Brain microvascular endothelial cell (primary cell): ENCODE results near the gene BTBD9.

Experiments
- DNase-seq: peaks from one replicate; pipeline ENCODE4 v3.0.0-alpha.2; 2020
- H3K27ac ChIP-seq: fragments of 250-450 bp; sonication (Bioruptor Pico); 2 replicates; pipeline ENCODE4 v1.5.1; 2020; ENCODE audit warnings: mild to moderate bottlenecking, moderate library complexity
- H3K27me3 ChIP-seq: fragments of 250-450 bp; sonication (Bioruptor Pico); replicated peaks from 2 replicates; pipeline ENCODE4 v1.5.1; 2020; ENCODE audit warnings: mild to moderate bottlenecking
- H3K36me3 ChIP-seq: fragments of 250-450 bp; sonication (Bioruptor Pico); replicated peaks from 2 replicates; pipeline ENCODE4 v1.5.1; 2020; ENCODE audit warnings: mild to moderate bottlenecking
- H3K4me3 ChIP-seq: 2 replicates; pipeline ENCODE4 v1.5.1; 2011; ENCODE audit warnings: low read depth, mild to moderate bottlenecking, control low read depth, low read length, moderate library complexity
- in situ Hi-C: cut with HindIII; loops from 2 replicates; pipeline ENCODE4 v1.10.0; 2017; ENCODE audit warnings: low sequenced_read_pairs, low pct_ligation_motif_present
- TF ChIP-seq, protein P1 (sequence below): IDR thresholded peaks from 2 replicates; pipeline ENCODE4 v1.5.1; 2011; ENCODE audit warnings: low read depth, mild to moderate bottlenecking, moderate library complexity, low read length, control low read depth, inconsistent platforms; ENCODE audit errors: missing control alignments

Gene BTBD9

DNA sequence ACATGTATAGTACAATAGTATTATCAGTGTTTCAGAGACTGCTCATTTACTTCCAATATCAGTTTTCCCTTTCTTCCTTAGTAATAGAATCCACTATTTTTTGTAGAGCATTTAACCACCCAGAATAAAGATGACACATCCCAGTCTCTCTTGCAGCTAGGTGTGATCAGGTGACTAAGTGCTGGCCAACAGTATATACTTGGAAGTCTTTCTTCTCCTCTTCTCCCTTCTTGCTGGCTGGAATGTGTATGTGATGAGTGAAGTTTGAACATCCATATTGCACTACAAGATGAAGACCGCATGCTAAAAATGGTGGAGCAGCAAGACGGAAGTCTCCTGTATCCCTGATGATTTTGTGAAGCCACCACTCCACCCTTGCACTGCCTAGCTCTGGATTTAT is 14.5 kb upstream of the BTBD9 start:
- Histone ChIP-seq H3K27me3 (no peaks in the 10 kb centered on the region), H3K36me3 (no peaks in the 10 kb centered on the region), H3K4me3 (no peak overlapping the region), H3K27ac (no peak overlapping the region)
- TF ChIP-seq, protein P1, sequence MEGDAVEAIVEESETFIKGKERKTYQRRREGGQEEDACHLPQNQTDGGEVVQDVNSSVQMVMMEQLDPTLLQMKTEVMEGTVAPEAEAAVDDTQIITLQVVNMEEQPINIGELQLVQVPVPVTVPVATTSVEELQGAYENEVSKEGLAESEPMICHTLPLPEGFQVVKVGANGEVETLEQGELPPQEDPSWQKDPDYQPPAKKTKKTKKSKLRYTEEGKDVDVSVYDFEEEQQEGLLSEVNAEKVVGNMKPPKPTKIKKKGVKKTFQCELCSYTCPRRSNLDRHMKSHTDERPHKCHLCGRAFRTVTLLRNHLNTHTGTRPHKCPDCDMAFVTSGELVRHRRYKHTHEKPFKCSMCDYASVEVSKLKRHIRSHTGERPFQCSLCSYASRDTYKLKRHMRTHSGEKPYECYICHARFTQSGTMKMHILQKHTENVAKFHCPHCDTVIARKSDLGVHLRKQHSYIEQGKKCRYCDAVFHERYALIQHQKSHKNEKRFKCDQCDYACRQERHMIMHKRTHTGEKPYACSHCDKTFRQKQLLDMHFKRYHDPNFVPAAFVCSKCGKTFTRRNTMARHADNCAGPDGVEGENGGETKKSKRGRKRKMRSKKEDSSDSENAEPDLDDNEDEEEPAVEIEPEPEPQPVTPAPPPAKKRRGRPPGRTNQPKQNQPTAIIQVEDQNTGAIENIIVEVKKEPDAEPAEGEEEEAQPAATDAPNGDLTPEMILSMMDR, result no peak
- in situ Hi-C loops, result no loop called here
- no peak for DNase-seq

DNA sequence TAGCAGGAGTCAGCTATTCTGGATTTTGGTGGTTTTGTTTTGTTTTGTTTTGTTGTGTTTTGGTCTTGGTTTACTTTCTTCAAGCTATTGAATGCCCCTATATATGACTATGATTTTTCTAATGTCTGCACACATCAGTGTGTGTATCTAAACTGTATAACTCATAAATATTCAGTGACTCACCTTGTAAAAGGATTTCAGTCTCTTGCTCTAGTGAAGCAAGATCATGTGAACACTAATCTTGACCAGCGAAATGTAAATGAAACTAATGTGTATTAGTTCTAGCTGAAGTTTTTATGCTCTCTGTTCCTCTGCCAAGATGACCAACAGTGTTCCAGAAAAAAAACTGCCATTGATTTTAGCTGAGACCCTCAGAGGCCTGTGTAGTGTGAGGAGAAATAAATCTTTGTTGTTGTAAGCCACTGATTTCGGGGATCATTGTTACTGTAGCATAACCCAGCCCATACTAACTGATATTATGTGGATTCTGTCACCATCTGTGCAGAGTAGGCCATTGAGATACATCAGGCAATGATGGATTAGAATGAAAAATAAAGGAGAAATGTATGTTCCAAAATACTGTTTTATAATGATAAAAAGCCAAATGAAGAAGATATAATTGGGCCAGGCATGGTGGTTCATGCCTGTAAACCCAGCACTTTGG is 11.5 kb upstream of the BTBD9 start:
- H3K27ac ChIP-seq, result no peak overlapping the region
- no peaks in the 10 kb centered on the region for H3K36me3 ChIP-seq
- in situ Hi-C loops, result no loop called here
- no peaks in the 10 kb centered on the region for H3K27me3 ChIP-seq
- TF ChIP-seq, protein P1, result no peak
- no peak for DNase-seq
- no peak overlapping the region for H3K4me3 ChIP-seq

DNA sequence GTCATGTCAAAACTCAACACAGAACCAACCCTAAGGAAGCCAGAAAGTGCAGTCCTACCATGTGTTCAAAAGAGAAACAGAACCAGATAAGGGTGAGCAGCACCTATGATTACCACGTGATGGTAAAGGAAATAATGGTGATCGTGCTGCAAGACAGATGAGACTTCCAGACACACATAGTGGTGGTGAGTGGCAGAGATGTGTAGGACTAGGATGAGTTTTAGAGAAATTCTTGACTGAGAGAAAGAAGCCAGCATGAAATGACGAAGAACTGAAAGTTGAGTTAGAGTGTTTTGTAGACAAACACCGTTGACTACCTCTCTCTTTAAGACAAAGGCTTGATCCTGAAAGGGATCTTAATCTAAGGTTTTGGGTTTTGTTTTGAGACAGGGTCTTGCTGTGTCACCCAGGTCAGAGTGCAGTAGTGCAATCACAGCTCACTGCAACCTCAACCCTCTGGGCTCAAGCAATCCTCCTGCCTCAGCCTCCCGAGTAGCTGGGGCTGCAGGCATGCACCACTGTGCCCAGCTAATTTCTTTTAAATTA is 10.6 kb upstream of the BTBD9 start:
- H3K36me3 ChIP-seq, result no peaks in the 10 kb centered on the region
- no peaks in the 10 kb centered on the region for H3K27me3 ChIP-seq
- TF ChIP-seq, protein P1, result no peak
- no peak overlapping the region for H3K27ac ChIP-seq
- in situ Hi-C loops, result no loop called here
- no peak for DNase-seq
- no peak overlapping the region for H3K4me3 ChIP-seq

DNA sequence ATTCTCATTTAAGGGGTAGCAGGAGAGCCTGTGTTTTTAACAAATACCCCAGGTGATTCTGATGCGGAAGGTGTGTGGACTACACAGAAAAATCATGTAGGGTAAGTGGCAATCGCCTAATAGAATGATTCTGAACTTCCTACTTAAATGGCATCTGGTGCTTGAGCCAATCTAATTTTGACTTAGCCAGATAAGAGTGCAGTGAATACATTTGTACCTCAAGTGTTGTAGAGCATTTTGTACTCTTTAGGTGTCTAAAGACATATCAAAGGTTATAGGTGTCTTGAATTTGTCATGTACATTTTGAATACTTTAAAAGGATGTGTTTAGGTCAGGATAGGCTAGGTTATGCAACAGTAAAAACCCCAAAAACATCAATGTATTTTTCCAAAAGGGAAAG is 10.0 kb upstream of the BTBD9 start:
- TF ChIP-seq, protein P1, result no peak
- Histone ChIP-seq H3K27me3 (no peaks in the 10 kb centered on the region), H3K27ac (no peak overlapping the region), H3K4me3 (no peak overlapping the region), H3K36me3 (no peaks in the 10 kb centered on the region)
- DNase-seq, result no peak
- in situ Hi-C loops, result no loop called here

DNA sequence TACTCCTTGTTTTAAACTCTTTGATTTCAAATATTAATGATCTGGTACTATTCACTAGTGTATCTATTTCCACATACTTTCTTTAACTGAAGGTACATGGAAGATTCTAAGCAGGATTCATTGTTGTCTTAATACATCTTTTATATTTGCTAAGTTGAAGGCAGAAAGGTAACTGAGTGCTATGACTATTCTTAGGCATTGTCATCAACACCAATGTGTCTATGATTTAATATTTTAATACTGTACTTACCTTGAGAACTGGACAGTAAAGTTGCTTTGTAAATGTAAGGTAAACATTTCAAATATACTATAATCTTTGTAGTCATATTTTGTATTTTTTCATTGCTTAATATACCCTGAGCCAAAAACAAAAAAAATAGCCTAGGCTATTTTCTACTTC is 8.9 kb upstream of the BTBD9 start:
- H3K4me3 ChIP-seq, result no peak overlapping the region
- no peak for DNase-seq
- H3K36me3 ChIP-seq, result no peaks in the 10 kb centered on the region
- TF ChIP-seq, protein P1, result no peak
- no peak overlapping the region for H3K27ac ChIP-seq
- in situ Hi-C loops, result no loop called here
- H3K27me3 ChIP-seq, result no peaks in the 10 kb centered on the region

DNA sequence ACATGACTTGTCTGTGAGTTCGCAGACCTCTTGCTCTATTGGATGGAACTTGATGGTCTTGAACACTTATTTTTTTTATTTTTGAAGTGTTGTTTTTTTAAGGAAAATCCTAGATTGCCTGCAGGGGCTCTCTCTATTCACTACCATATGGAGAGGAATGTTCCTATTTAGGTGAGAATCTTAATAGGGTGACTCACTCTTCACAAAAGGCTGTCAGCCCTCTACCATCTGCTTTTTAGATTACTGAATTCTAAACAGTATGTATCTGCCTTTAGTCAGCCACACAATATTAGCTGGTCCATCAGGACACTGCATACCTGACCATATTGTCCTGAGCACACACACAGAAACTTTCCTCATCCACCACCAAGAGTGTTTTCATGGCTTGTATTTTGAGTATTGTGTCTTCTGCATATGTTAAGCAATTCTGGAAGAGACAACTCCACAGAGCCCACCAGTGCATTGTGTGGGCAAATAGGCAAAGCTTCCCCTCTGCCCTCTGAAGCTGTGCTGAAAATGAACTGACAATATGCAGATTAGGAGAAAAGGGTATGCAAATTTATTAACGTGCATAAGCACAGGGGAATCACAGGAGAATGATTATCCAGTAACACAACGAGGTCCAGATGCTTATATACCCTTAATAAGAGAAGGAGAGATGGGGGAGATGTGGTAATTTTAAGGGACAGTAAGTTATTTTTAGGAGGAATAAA is 6.6 kb upstream of the BTBD9 start:
- Histone ChIP-seq H3K4me3 (no peak overlapping the region), H3K27me3 (no peaks in the 10 kb centered on the region), H3K36me3 (no peaks in the 10 kb centered on the region), H3K27ac (no peak overlapping the region)
- no peak for DNase-seq
- in situ Hi-C loops, result no loop called here
- TF ChIP-seq, protein P1, result no peak
